K562 (cell line): ENCODE data around the gene SLC38A8. TPM values are rescaled to one million over a fixed set of nuclear protein-coding genes. Genes with fewer than 3 reads are reported as not detected.

Experiments
- ATAC-seq: fragments of 200-7000 bp; cut with Tn5 transposase; 3 replicates; pipeline ENCODE4 v1.9.1; 2020; ENCODE audit warnings: moderate library complexity
- BruUV-seq: library from RNA; stranded (reverse); fragments of 400-500 nt; replicated peaks from 2 replicates; lab custom pipeline; 2021; lab: Mats Ljungman, UMichigan
- CTCF ChIA-PET: fragments of 300-600 bp; formaldehyde crosslinking; extraction: SDS; loops from one replicate; lab custom pipeline; 2021; ENCODE audit warnings: low intra/inter-chr PET ratio; lab: Yijun Ruan, JAX
- POLR2A ChIA-PET: fragments of 300-600, 350-650 bp; sonication (Branson Sonifier 250); formaldehyde crosslinking; extraction: SDS; loops from one replicate; lab custom pipeline; 2021; ENCODE audit warnings: antibody characterized with exemption, inconsistent platforms; lab: Yijun Ruan, JAX
- DNase-seq, 4 experiments: peaks; one replicate each; pipeline versions ENCODE4 v3.0.0 to v3.0.0-alpha.2; 2011 to 2018; ENCODE audit warnings: low spot score in 3 of 4, mixed read lengths in 3 of 4; ENCODE audit errors: extremely low read depth in 1 of 4
- FAIRE-seq: peaks from 2 replicates; lab custom pipeline; 2011; peaks lifted over from hg19 to GRCh38; lab: Jason Lieb, UNC
- H2AFZ ChIP-seq: 2 replicates; pipeline ENCODE4 v1.6.0; 2011; ENCODE audit warnings: low read depth, low read length, control low read depth, inconsistent platforms
- H3K27ac ChIP-seq: fragments of 200-600 bp; 3 replicates; pipeline ENCODE4 v1.8.0; 2011; ENCODE audit warnings: low read depth, mild to moderate bottlenecking, control low read depth, inconsistent platforms, low read length, moderate library complexity, mixed read lengths; ENCODE audit errors: extremely low read depth
- H3K27me3 ChIP-seq, 2 experiments: fragments of 300-600 bp in 1 of 2; 2 replicates in 1 of 2; 3 replicates in 1 of 2; pipeline versions ENCODE4 v1.6.0 to v1.8.0; 2011; ENCODE audit warnings: inconsistent platforms in 2 of 2, low read length in 2 of 2, mild to moderate bottlenecking in 1 of 2, mixed read lengths in 1 of 2, moderate library complexity in 1 of 2; ENCODE audit not compliant: control insufficient read depth in 2 of 2, insufficient read depth in 2 of 2
- H3K36me3 ChIP-seq: fragments of 300-600 bp; 3 replicates; pipeline ENCODE4 v1.8.0; 2011; ENCODE audit warnings: mild to moderate bottlenecking, low read length, inconsistent platforms; ENCODE audit not compliant: control insufficient read depth, insufficient read depth
- H3K4me1 ChIP-seq, 2 experiments: fragments of 200-600 bp in 1 of 2; replicated peaks in 1 of 2; 2 replicates in 1 of 2; 3 replicates in 1 of 2; pipeline versions ENCODE4 v1.5.1 to v1.8.0; 2011; ENCODE audit warnings: inconsistent platforms in 2 of 2, low read length in 2 of 2, mild to moderate bottlenecking in 1 of 2, mixed read lengths in 1 of 2, moderate library complexity in 1 of 2; ENCODE audit not compliant: control insufficient read depth in 2 of 2, insufficient read depth in 2 of 2
- H3K4me2 ChIP-seq: 2 replicates; pipeline ENCODE4 v1.6.1; 2011; ENCODE audit warnings: low read length, control low read depth, inconsistent platforms, mixed read lengths; ENCODE audit not compliant: insufficient read depth
- H3K4me3 ChIP-seq: fragments of 200-600 bp; sonication (generic), shearing (Covaris generic); 2 replicates; pipeline ENCODE4 v1.5.1; 2016; ENCODE audit warnings: control low read depth, inconsistent platforms
- H3K79me2 ChIP-seq: fragments of 200-600 bp; 3 replicates; pipeline ENCODE4 v1.8.0; 2011; ENCODE audit warnings: low read length, inconsistent platforms; ENCODE audit not compliant: control insufficient read depth, insufficient read depth
- H3K9ac ChIP-seq, 2 experiments: 2 replicates each; pipeline versions ENCODE4 v1.6.0 to v1.6.1; 2011; ENCODE audit warnings: low read depth in 2 of 2, low read length in 2 of 2, control low read depth in 1 of 2, inconsistent platforms in 1 of 2, mild to moderate bottlenecking in 1 of 2, mixed read lengths in 1 of 2; ENCODE audit not compliant: insufficient read depth in 1 of 2
- H3K9me1 ChIP-seq: one replicate; pipeline ENCODE4 v1.6.0; 2011; ENCODE audit warnings: inconsistent platforms, mild to moderate bottlenecking, low read length, moderate library complexity; ENCODE audit not compliant: control insufficient read depth, insufficient read depth
- H3K9me3 ChIP-seq: replicated peaks from 2 replicates; pipeline ENCODE4 v1.5.1; 2011; ENCODE audit warnings: low read depth, low read length, inconsistent platforms; ENCODE audit not compliant: control insufficient read depth, insufficient read depth
- H4K20me1 ChIP-seq: replicated peaks from 2 replicates; pipeline ENCODE4 v1.6.1; 2011; ENCODE audit warnings: low read length, inconsistent platforms, mixed read lengths; ENCODE audit not compliant: control insufficient read depth, insufficient read depth
- RBM22 ChIP-seq: fragments of 200-400 bp; formaldehyde crosslinking; IDR thresholded peaks from 2 replicates; pipeline ENCODE4 v1.6.1; 2018; ENCODE audit warnings: low read length, low read depth; ENCODE audit not compliant: poor library complexity, severe bottlenecking
- SRSF3 ChIP-seq: fragments of 200-400 bp; formaldehyde crosslinking; IDR thresholded peaks from 2 replicates; pipeline ENCODE4 v1.6.1; 2016; ENCODE audit warnings: mild to moderate bottlenecking, low read length, moderate library complexity; ENCODE audit not compliant: insufficient read depth
- XRCC3 ChIP-seq: fragments of 450-650 bp; IDR thresholded peaks from 2 replicates; pipeline ENCODE4 v1.6.1; 2017; ENCODE audit warnings: mild to moderate bottlenecking, moderate library complexity
- ZNF124 ChIP-seq: sonication (generic); formaldehyde crosslinking; IDR thresholded peaks from 2 replicates; pipeline ENCODE4 v1.8.1; 2022; ENCODE audit warnings: missing genetic modification reagents
- WGBS: fragments of 100-300 bp; shearing (Covaris generic); methylation state at CpG from one replicate; pipeline ENCODE4 v1.1.6; 2016; ENCODE audit warnings: low coverage, mixed read lengths; ENCODE audit not compliant: insufficient coverage; ENCODE audit errors: missing lambda C conversion rate; 5-methylcytosine and 5-hydroxymethylcytosine counted together
- in situ Hi-C: fragments of 300-500 bp; cut with MboI; formaldehyde crosslinking; loops from 4 replicates; pipeline ENCODE4 v1.15.0; 2018; ENCODE audit warnings: inconsistent platforms, mixed read lengths
- intact Hi-C: fragments of 100-400 bp; cut with micrococcal nuclease; formaldehyde crosslinking; loops from 2 replicates; pipeline ENCODE4 v1.14.2; 2022
- polyA plus RNA-seq, 8 experiments: library from polyadenylated mRNA; depleted of rRNA in 4 of 8; stranded (reverse) in 5 of 8; unstranded in 3 of 8; fragments of >200 nt; fragmentation: Nextera tagmentation in 2 of 8; fragmentation: Illumina TruSeq in 1 of 8; extraction: Ambion mirVana in 2 of 8; extraction: Trizol in 1 of 8; gene quantifications; 2 replicates each; pipeline versions ENCODE4 v1.2.1 to v1.2.3, GENCODE V29; 2011 to 2014; ENCODE audit warnings: inconsistent platforms in 1 of 8, missing spikeins in 1 of 8
- total RNA-seq, 7 experiments: library from RNA; depleted of rRNA in 6 of 7; stranded (reverse); fragments of >200 nt in 6 of 7; fragmentation: Illumina TruSeq in 2 of 7; extraction: Trizol in 2 of 7; gene quantifications; 2 replicates each; pipeline versions ENCODE4 v1.2.1 to v1.2.3, GENCODE V29; 2011 to 2021; ENCODE audit warnings: low replicate concordance in 1 of 7
- TF ChIP-seq, protein P1 (sequence below): sonication (generic); formaldehyde crosslinking; IDR thresholded peaks from 2 replicates; pipeline ENCODE4 v1.8.1; 2023; ENCODE audit warnings: mild to moderate bottlenecking, missing genetic modification reagents, moderate library complexity
- TF ChIP-seq, protein P2 (sequence below): fragments of 450-650 bp; IDR thresholded peaks from 2 replicates; pipeline ENCODE4 v1.6.1; 2016; ENCODE audit warnings: mild to moderate bottlenecking
- TF ChIP-seq, protein P3 (sequence below): fragments of 450-650 bp; formaldehyde crosslinking; IDR thresholded peaks from 2 replicates; pipeline ENCODE4 v1.4.0; 2020; ENCODE audit warnings: mild to moderate bottlenecking, moderate library complexity
- TF ChIP-seq, protein P4 (sequence below), 2 experiments: fragments of 450-650 bp in 1 of 2; IDR thresholded peaks; 2 replicates each; pipeline ENCODE4 v1.6.1; 2011 to 2017; ENCODE audit warnings: low read depth in 2 of 2, antibody characterized with exemption in 1 of 2, borderline replicate concordance in 1 of 2, low read length in 1 of 2, mild to moderate bottlenecking in 1 of 2, mixed read lengths in 1 of 2; ENCODE audit not compliant: control insufficient read depth in 1 of 2

SLC38A8 gene
- total and polyA plus RNA-seq, 9 of the 15 experiments (the other 6 are each of a cell fraction or from before 2014, with no cell fraction given): 0.28 TPM; not detected in 8

DNA sequence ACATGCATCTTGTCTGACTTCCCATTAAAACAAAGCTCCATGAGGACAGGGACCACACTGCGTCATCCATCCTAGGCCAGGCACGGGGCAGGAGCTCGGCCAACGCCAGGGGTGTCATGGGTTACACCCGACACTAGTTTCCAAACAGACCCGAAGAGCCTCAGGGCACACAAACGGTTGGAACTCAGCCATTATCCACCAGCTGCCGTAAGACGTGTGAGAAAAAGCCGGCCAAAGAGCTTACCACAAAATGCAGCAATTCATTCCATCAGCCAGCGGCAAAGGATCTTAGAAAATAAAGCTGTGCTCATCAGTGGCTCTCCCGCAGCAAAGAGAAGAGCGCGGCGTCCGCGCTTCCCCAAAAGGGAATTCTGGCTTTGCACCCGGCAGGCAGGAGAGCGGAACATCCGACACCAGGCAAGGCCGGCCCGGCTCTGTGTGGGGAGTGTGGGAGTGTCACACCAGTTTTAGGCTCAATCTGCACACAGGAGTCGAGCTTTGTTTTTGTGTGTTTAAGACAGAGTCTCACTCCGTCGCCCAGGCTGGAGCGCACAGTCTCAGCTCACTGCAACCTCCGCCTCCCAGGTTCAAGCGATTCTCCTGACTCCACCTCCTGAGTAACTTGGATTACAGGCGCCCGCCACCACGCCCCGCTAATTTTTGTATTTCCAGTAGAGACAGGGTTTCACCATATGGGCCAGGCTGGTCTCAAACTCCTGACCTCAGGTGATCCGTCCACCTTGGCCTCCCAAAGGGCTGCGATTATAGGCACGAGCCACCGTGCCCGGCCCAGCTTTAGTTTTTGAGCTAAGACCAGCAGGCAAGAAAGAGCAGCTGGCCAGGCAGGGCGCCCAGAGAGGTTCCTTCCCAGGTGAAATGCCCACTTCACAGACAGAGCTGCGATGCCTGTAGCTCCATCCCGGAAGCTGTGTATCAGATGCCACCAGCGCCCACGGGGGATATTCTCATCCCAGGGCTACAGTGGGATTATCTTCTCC is 1.5 kb downstream of the SLC38A8 start (continued):
- TF ChIP-seq, protein P1, sequence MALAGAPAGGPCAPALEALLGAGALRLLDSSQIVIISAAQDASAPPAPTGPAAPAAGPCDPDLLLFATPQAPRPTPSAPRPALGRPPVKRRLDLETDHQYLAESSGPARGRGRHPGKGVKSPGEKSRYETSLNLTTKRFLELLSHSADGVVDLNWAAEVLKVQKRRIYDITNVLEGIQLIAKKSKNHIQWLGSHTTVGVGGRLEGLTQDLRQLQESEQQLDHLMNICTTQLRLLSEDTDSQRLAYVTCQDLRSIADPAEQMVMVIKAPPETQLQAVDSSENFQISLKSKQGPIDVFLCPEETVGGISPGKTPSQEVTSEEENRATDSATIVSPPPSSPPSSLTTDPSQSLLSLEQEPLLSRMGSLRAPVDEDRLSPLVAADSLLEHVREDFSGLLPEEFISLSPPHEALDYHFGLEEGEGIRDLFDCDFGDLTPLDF: no peak
- no peak for TF ChIP-seq SRSF3
- TF ChIP-seq, all 486 proteins: peak for 2

DNA sequence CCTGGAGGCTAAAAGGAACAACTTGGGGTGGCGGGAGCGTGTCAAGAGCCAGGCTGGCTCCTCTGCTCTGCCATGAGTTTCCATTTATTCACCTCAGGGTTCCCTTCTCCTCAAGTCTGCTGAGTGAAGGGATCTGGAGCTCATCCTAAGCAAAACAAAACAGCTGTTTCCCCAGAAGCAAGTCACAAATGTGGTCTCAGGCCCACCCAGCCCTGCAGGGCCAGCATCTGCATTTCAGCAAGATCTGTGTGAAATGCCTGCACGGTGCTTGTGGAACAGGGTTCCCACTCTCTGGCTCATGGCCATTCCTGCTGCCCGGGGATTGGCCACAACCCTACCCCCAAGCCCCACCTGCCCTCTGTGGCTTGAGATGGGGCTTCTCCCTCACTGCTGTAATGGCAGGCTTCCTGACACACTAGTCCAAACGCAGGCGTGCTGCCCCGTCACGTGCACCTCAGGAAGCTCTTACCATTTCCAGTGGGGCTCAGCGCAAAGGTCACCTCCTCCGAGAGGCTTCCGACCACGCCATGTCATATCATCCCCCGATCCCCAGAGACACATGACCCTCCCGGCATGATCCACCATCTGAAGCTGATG is 2.3 kb downstream of the SLC38A8 start:
- no peak overlapping the region for H2AFZ ChIP-seq
- ChIA-PET POLR2A (interaction anchor here (0.6 to 2.0 kb wide), 9 partner anchors 10 to 78 kb away, joined by 3 to 9 read pairs (median 3); no protein-coding TSS in a partner anchor), CTCF (no interaction called here)
- H3K4me1 ChIP-seq: peaks cover 16 to 29% of the 10 kb centered on the region in 2 experiments
- no TSS peak for BruUV-seq
- H3K9me1 ChIP-seq: peaks cover 11% of the 10 kb centered on the region
- FAIRE-seq: no peak
- no peaks in the 10 kb centered on the region for H3K9me3 ChIP-seq
- H3K4me2 ChIP-seq: no peak overlapping the region
- 10% methylated on average over 14 of the region's 14 CpGs for WGBS
- peaks cover 43% of the 10 kb centered on the region; the same call in 1 of the 2 replicates for H4K20me1 ChIP-seq
- H3K36me3 ChIP-seq: no peaks in the 10 kb centered on the region
- peaks cover 54 to 77% of the 10 kb centered on the region in 2 experiments for H3K27me3 ChIP-seq
- ATAC-seq: no peak
- no peak overlapping the region for H3K4me3 ChIP-seq
- H3K9ac ChIP-seq: no peak overlapping the region
- in situ Hi-C loops: loop anchor here (10.0 kb wide), 1 partner anchor 66 kb away; no protein-coding TSS in a partner anchor
- no peak for DNase-seq
- intact Hi-C loops: no loop called here
- H3K27ac ChIP-seq: no peak overlapping the region
- H3K79me2 ChIP-seq: no peaks in the 10 kb centered on the region
- no peak for TF ChIP-seq RBM22
- no peak for TF ChIP-seq ZNF124
- no peak for TF ChIP-seq XRCC3
- TF ChIP-seq, protein P2, sequence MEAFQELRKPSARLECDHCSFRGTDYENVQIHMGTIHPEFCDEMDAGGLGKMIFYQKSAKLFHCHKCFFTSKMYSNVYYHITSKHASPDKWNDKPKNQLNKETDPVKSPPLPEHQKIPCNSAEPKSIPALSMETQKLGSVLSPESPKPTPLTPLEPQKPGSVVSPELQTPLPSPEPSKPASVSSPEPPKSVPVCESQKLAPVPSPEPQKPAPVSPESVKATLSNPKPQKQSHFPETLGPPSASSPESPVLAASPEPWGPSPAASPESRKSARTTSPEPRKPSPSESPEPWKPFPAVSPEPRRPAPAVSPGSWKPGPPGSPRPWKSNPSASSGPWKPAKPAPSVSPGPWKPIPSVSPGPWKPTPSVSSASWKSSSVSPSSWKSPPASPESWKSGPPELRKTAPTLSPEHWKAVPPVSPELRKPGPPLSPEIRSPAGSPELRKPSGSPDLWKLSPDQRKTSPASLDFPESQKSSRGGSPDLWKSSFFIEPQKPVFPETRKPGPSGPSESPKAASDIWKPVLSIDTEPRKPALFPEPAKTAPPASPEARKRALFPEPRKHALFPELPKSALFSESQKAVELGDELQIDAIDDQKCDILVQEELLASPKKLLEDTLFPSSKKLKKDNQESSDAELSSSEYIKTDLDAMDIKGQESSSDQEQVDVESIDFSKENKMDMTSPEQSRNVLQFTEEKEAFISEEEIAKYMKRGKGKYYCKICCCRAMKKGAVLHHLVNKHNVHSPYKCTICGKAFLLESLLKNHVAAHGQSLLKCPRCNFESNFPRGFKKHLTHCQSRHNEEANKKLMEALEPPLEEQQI: no peak
- TF ChIP-seq, protein P3, sequence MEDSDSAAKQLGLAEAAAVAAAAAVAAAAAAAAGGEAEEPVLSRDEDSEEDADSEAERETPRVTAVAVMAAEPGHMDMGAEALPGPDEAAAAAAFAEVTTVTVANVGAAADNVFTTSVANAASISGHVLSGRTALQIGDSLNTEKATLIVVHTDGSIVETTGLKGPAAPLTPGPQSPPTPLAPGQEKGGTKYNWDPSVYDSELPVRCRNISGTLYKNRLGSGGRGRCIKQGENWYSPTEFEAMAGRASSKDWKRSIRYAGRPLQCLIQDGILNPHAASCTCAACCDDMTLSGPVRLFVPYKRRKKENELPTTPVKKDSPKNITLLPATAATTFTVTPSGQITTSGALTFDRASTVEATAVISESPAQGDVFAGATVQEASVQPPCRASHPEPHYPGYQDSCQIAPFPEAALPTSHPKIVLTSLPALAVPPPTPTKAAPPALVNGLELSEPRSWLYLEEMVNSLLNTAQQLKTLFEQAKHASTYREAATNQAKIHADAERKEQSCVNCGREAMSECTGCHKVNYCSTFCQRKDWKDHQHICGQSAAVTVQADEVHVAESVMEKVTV (CRISPR knock-in tag): no peak
- TF ChIP-seq, protein P4, sequence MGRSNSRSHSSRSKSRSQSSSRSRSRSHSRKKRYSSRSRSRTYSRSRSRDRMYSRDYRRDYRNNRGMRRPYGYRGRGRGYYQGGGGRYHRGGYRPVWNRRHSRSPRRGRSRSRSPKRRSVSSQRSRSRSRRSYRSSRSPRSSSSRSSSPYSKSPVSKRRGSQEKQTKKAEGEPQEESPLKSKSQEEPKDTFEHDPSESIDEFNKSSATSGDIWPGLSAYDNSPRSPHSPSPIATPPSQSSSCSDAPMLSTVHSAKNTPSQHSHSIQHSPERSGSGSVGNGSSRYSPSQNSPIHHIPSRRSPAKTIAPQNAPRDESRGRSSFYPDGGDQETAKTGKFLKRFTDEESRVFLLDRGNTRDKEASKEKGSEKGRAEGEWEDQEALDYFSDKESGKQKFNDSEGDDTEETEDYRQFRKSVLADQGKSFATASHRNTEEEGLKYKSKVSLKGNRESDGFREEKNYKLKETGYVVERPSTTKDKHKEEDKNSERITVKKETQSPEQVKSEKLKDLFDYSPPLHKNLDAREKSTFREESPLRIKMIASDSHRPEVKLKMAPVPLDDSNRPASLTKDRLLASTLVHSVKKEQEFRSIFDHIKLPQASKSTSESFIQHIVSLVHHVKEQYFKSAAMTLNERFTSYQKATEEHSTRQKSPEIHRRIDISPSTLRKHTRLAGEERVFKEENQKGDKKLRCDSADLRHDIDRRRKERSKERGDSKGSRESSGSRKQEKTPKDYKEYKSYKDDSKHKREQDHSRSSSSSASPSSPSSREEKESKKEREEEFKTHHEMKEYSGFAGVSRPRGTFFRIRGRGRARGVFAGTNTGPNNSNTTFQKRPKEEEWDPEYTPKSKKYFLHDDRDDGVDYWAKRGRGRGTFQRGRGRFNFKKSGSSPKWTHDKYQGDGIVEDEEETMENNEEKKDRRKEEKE (IDR thresholded peaks at IDR 0.05; ENCODE audit: borderline replicate concordance in 1 of 2, control insufficient read depth in 1 of 2, low read depth in 2 of 2, low read length in 1 of 2): no peak
